Skin of body (tissue), 2 donors: ENCODE data around the gene ICE1. TPM values are rescaled to one million over a fixed set of nuclear protein-coding genes. Genes with fewer than 3 reads are reported as not detected.

ENCODE experiments used
- DNase-seq: peaks from one replicate; lab custom pipeline; 2025; lab: John Stamatoyannopoulos, UW
- total RNA-seq: library from RNA; depleted of rRNA; stranded (reverse); fragments of >200 nt; gene quantifications from one replicate; pipeline ENCODE4 v1.2.3, GENCODE V29; 2014

ICE1 gene
- total RNA-seq, 1 donor from 2014 or later: 27.4 TPM

- DNase-seq: no peak
Observed at GRCh38 chr5:5533927-5534326, 111.5 kb downstream of the ICE1 start.

GRCh38 chr5:5534333-5534732, 111.9 kb downstream of the ICE1 start:
- no peak for DNase-seq

- DNase-seq: no peak
Observed at GRCh38 chr5:5536871-5537270, 114.4 kb downstream of the ICE1 start.

DNA sequence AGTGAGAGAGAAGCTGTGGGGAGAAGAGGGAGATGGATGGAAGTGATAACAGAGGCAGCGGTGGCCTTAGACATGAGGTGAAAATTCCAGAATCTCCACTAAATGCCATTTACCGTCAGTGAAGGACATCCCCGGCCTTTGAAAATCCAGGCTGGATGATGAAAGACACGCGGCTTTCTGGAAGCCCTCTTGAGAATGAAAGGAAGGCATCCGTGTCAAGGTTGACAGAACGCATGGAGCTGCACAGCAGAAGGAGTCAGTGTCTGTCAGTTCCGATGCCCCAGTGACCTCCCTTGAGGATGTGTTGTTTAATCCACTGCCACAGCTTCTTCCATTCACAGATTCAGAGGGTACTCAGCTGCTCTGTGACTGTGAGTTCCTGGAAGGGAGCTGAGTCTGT, 114.9 kb downstream of the ICE1 start:
- DNase-seq: no peak

GRCh38 chr5:5539590-5539989, 117.1 kb downstream of the ICE1 start:
- no peak for DNase-seq
